ENCODE measurements around the gene SNTB2. TPM values are rescaled to one million over a fixed set of nuclear protein-coding genes. Genes with fewer than 3 reads are reported as not detected.

The SNTB2 gene
- total RNA-seq, 1 donor from 2014 or later, result 22.9 TPM

GRCh38 chr16:69348222-69348621 is 161.3 kb downstream of the SNTB2 start:
- peaks cover 4% of the 10 kb centered on the region for H3K27me3 Mint-ChIP-seq (ENCODE audit: insufficient read depth, low read depth)

GRCh38 chr16:69349536-69349935 is 162.6 kb downstream of the SNTB2 start:
- H3K36me3 Mint-ChIP-seq, result peaks cover 2% of the 10 kb centered on the region

More at GRCh38 chr16:69348222-69348621, 161.3 kb downstream of the SNTB2 start:
- Histone ChIP-seq H3K9ac (no peak overlapping the region), H3K36me3 (no peaks in the 10 kb centered on the region), H3F3A (ENCODE audit: low read depth) (peaks cover 4% of the 10 kb centered on the region), H3K4me3 (no peak overlapping the region), H3K27ac (no peak overlapping the region), H4K20me1 (ENCODE audit: low read depth) (no peaks in the 10 kb centered on the region), H3K4me1 (no peaks in the 10 kb centered on the region), H3K9me3 (ENCODE audit: low read depth) (no peaks in the 10 kb centered on the region), H2AFZ (replicated peaks) (no peak overlapping the region), H3K79me2 (ENCODE audit: low read depth) (no peaks in the 10 kb centered on the region), H3K4me2 (no peak overlapping the region), H3K27me3 (no peaks in the 10 kb centered on the region)
- no peak for DNase-seq (ENCODE audit: low spot score)
- H3K9me3 Mint-ChIP-seq, result no peaks in the 10 kb centered on the region
- H3K36me3 Mint-ChIP-seq, result peaks cover under 1% of the 10 kb centered on the region
- no peak overlapping the region for H3K27ac Mint-ChIP-seq
- no peak for TF ChIP-seq EZH2phosphoT487 (IDR thresholded peaks at IDR 0.05)
- TF ChIP-seq, protein P1, sequence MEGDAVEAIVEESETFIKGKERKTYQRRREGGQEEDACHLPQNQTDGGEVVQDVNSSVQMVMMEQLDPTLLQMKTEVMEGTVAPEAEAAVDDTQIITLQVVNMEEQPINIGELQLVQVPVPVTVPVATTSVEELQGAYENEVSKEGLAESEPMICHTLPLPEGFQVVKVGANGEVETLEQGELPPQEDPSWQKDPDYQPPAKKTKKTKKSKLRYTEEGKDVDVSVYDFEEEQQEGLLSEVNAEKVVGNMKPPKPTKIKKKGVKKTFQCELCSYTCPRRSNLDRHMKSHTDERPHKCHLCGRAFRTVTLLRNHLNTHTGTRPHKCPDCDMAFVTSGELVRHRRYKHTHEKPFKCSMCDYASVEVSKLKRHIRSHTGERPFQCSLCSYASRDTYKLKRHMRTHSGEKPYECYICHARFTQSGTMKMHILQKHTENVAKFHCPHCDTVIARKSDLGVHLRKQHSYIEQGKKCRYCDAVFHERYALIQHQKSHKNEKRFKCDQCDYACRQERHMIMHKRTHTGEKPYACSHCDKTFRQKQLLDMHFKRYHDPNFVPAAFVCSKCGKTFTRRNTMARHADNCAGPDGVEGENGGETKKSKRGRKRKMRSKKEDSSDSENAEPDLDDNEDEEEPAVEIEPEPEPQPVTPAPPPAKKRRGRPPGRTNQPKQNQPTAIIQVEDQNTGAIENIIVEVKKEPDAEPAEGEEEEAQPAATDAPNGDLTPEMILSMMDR (IDR thresholded peaks at IDR 0.05), result no peak
- no peak overlapping the region for H3K4me3 Mint-ChIP-seq
- no peaks in the 10 kb centered on the region for H3K4me1 Mint-ChIP-seq

GRCh38 chr16:69350536-69351133 is 163.7 kb downstream of the SNTB2 start:
- Mint-ChIP-seq H3K4me1 (no peaks in the 10 kb centered on the region), H3K9me3 (no peaks in the 10 kb centered on the region), H3K4me3 (no peak overlapping the region), H3K27ac (no peak overlapping the region), H3K27me3 (ENCODE audit: insufficient read depth, low read depth) (peaks cover 4% of the 10 kb centered on the region), H3K36me3 (peaks cover 5% of the 10 kb centered on the region)
- H4K20me1 ChIP-seq (ENCODE audit: low read depth), result no peaks in the 10 kb centered on the region
- DNase-seq (ENCODE audit: low spot score), result no peak
- no peak for TF ChIP-seq EZH2phosphoT487 (IDR thresholded peaks at IDR 0.05)
- TF ChIP-seq, protein P1 (IDR thresholded peaks at IDR 0.05), result no peak
- no peak for TF ChIP-seq EZH2 (IDR thresholded peaks at IDR 0.05)
- no peaks in the 10 kb centered on the region for H3K4me1 ChIP-seq
- H3K27me3 ChIP-seq, result no peaks in the 10 kb centered on the region
- peaks cover 5% of the 10 kb centered on the region for H3K36me3 ChIP-seq
- H3K9ac ChIP-seq, result no peak overlapping the region
- no peak overlapping the region for H3K4me3 ChIP-seq
- no peak overlapping the region for H3K27ac ChIP-seq
- no peak overlapping the region for H3K4me2 ChIP-seq
- no peak overlapping the region for H2AFZ ChIP-seq (replicated peaks)
- peaks cover 4% of the 10 kb centered on the region for H3F3A ChIP-seq (ENCODE audit: low read depth)
- H3K79me2 ChIP-seq (ENCODE audit: low read depth), result no peaks in the 10 kb centered on the region
- no peaks in the 10 kb centered on the region for H3K9me3 ChIP-seq (ENCODE audit: low read depth)

More at GRCh38 chr16:69349536-69349935, 162.6 kb downstream of the SNTB2 start:
- H3K27ac Mint-ChIP-seq, result peak overlapping the region; percentile 69
- H3K27ac ChIP-seq, result no peak overlapping the region
- H3K4me3 ChIP-seq, result no peak overlapping the region
- DNase-seq (ENCODE audit: low spot score), result no peak
- no peaks in the 10 kb centered on the region for H3K27me3 ChIP-seq
- H3K9ac ChIP-seq, result no peak overlapping the region
- no peaks in the 10 kb centered on the region for H3K36me3 ChIP-seq
- H3K4me1 Mint-ChIP-seq, result no peaks in the 10 kb centered on the region
- H3K27me3 Mint-ChIP-seq (ENCODE audit: insufficient read depth, low read depth), result peaks cover 4% of the 10 kb centered on the region
- no peaks in the 10 kb centered on the region for H3K9me3 ChIP-seq (ENCODE audit: low read depth)
- TF ChIP-seq, protein P1 (IDR thresholded peaks at IDR 0.05), result no peak
- TF ChIP-seq EZH2 (IDR thresholded peaks at IDR 0.05) (no peak), EZH2phosphoT487 (IDR thresholded peaks at IDR 0.05) (no peak)
- no peaks in the 10 kb centered on the region for H3K4me1 ChIP-seq
- H3K4me2 ChIP-seq, result no peak overlapping the region
- no peak overlapping the region for H3K4me3 Mint-ChIP-seq
- H4K20me1 ChIP-seq (ENCODE audit: low read depth), result no peaks in the 10 kb centered on the region
- peaks cover 4% of the 10 kb centered on the region for H3F3A ChIP-seq (ENCODE audit: low read depth)
- H3K79me2 ChIP-seq (ENCODE audit: low read depth), result no peaks in the 10 kb centered on the region
- no peaks in the 10 kb centered on the region for H3K9me3 Mint-ChIP-seq
- H2AFZ ChIP-seq (replicated peaks), result no peak overlapping the region
